GM12892 (cell line): ENCODE measurements around the gene ARID3B.
A peak's percentile ranks its signal among the peaks of the same experiment; 100 is the strongest.
"Not testable (repeated sequence)": the region's sequence is repeated elsewhere in the genome, so short reads cannot be mapped to it uniquely, and the experiment has no call there.

Source experiments
- DNase-seq: peaks from one replicate; pipeline ENCODE4 v3.0.0; 2011; ENCODE audit not compliant: insufficient read length
- FAIRE-seq: peaks from 2 replicates; lab custom pipeline; 2011; peaks lifted over from hg19 to GRCh38; lab: Jason Lieb, UNC
- POLR2A ChIP-seq: IDR thresholded peaks from 2 replicates; pipeline ENCODE4 v1.6.1; 2011; ENCODE audit warnings: low read depth, low read length, control low read depth
- POLR2AphosphoS5 ChIP-seq: IDR thresholded peaks from 2 replicates; pipeline ENCODE4 v1.6.1; 2011; ENCODE audit warnings: low read depth, low read length, control low read depth
- TAF1 ChIP-seq: IDR thresholded peaks from 2 replicates; pipeline ENCODE4 v1.6.1; 2011; ENCODE audit warnings: low read depth, mild to moderate bottlenecking, control low read depth, low read length, borderline replicate concordance

Gene ARID3B

DNA sequence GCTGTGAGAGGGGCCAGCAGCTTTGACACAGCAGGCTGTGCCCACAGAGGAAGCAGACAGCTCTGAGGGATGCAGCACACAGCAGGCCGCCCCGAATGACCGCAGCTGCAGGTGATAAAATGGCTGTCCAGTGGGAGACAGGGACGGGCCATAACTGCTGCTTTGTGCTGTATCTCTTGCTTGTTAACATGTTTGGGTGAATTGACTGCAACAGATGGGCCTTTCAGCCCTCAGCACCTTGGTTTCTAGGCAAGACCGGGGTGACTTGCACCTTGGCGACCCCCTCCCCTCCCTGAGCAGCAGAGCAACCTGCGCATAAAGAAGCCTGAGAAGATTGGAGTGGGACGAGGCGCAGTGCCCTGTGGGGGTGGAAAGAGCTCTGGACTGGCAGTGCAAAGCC lies 38.0 kb downstream of the ARID3B start:
- FAIRE-seq (no peak), DNase-seq (no peak)
- no peak for TF ChIP-seq POLR2AphosphoS5
- no peak for TF ChIP-seq POLR2A
- TF ChIP-seq TAF1, result no peak

DNA sequence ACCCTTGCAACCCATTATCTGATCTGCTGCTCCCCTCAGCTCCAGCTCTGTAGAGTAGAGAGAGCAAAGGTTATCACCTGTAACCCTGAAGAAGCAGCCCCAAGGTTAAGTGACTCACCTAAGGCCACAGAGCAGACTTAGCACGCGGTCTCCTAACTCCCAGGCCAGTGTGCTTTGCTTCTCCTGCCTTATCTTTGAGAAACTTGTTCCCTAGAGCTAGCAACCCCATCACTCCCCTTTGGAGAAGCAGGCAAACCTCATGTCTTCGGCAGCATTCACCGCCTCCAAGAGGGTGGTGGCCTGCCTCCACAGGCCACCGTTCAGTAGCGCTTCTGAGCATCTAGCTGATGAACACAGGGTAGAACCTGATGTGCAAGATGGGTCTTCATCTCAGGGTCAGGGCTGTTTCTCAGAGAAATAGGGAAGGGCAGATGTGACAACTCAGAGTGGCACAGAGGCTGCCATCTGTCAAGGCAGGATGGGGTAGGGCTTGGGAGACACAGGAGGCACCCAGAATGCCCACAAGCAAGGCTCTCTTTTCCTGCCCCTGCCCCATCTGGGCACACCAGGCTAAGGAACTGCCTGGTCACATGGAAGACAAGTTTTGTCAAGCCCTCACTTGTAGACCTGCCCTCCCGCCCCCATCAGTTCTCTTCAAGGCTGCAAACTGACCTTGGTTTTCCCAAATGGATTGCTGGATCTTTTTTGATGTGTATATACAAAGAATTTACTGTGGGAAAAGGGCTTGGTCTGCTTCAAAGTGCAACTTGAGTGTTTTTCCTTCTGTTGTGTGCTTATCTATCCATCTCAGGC lies 39.7 kb downstream of the ARID3B start:
- TF ChIP-seq POLR2A (peak; percentile 21; the same call in 1 of the 2 replicates), TAF1 (no peak)
- no peak for DNase-seq
- no peak for FAIRE-seq

DNA sequence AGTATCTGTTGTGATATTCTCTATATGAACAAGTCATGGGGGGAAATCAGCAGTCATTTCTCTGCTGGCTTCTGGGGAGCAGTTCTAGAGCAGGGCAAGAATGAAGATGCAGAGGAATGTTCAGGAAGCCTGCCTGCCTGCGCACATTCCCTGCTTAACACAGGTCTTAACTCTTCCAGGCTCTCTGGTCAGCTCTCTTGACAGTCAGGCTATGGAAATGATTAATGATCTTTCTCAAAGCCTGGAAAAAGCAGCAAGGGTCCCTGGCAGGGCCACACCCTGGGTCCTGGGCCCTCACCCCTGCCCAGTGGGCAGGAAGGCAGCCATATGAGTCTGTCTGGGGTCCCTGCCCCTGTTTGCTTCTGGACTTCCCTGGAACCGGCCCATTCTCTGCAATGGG lies 43.2 kb downstream of the ARID3B start:
- no peak for TF ChIP-seq POLR2AphosphoS5
- DNase-seq, result no peak
- FAIRE-seq, result no peak

DNA sequence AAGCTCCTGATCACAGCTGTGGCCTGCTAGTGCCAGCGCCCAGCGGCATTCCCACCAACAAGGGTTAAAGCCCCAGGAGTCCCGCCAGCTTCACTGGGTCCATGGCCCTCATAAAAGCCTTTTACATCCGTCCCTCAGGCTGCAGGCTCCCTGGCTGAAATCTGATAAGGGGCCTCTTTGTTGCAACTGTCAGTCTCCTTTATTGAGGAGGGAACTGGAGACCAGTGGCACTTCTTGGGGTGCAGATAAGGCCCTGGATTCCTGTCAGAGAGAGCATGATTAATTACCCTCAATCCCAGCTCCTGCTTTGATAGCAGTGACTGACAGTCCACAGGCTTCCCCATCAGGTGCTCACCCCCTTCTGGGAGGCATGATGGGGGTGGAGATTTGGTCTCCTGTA lies 43.8 kb downstream of the ARID3B start:
- TF ChIP-seq TAF1 (no peak), POLR2AphosphoS5 (no peak), POLR2A (no peak)
- FAIRE-seq (no peak), DNase-seq (no peak)

DNA sequence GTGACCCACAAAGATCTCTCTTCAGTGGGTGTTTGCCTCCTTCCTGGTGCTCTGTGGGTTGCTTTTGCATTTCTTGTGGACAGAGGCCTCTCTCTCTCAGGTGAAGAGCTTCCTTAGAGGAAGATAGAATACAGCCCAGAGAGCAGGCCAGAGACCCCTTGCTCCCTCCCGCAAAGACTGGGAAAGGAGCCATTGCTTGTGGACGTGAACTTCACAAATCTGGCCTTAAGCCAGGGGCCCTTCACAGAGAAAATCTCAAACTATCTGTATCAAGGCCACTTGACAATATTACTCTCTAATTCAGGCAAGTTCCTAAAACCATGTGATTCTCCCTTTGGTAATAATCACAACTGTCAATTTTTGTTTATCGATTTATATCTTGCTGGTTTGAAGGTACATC lies 44.2 kb downstream of the ARID3B start:
- DNase-seq (no peak), FAIRE-seq (no peak)
- TF ChIP-seq POLR2A (no peak), POLR2AphosphoS5 (no peak), TAF1 (no peak)

DNA sequence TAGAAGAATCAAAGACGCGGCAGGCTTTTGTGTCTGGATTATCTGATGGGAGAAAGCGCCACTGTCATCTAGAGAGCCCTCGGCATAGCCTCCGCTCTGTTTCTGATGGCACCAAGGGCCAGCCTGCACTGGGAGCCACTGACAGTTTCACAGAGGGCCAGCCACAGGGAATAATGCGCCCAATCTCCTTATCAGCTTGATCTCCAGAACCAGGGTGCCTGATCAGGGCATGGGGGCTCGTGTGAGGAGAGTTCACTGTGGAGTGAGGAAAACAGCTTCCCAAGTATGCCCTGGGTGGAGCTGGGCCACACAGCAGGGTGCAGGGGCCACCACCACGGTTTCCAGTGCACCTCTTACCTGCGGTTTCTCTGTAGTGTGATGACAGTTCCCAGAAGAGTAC lies 44.8 kb downstream of the ARID3B start:
- no peak for FAIRE-seq

DNA sequence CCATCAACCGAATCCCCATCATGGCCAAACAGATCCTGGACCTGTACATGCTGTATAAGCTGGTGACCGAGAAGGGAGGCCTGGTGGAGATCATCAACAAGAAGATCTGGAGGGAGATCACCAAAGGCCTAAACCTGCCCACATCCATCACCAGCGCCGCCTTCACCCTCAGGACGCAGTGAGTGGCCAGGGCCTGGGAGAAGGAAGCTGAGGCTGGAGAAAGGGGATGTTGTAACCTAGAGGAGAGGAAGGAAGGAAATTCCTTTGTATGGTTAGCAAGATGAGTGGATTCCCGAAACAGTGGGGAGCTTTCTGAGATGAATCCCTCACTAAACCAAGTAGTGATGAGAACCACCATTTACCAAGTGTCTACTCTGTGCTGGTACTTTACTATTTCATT lies 48.8 kb downstream of the ARID3B start:
- FAIRE-seq, result no peak
- DNase-seq, result no peak
- TF ChIP-seq POLR2AphosphoS5 (no peak), POLR2A (no peak), TAF1 (no peak)

More for the DNA sequence above, 44.8 kb downstream of the ARID3B start:
- TF ChIP-seq TAF1 (no peak), POLR2AphosphoS5 (no peak), POLR2A (no peak)
- DNase-seq, result no peak

DNA sequence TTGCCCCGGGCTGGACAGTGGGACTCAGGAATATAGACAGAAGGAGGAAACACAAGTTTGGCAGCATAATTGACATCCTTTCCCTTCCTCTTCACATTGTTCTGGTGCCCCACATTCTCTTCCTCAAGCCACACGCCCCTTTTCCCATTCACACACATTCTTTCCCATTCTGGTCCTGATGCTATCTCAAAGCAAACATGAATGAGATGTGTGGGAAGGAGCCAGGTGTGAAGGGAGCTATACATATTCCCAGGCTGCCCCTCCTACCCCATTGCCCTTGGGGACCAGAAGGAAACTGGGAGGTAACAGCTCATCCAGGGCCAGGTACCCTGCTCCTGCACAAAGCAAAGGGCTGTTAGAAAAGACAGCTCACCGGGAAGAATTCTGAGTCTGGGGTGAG lies 51.2 kb downstream of the ARID3B start:
- no peak for DNase-seq
- no peak for TF ChIP-seq POLR2A
- TF ChIP-seq POLR2AphosphoS5, result no peak
- TF ChIP-seq TAF1, result no peak
- FAIRE-seq, result no peak

DNA sequence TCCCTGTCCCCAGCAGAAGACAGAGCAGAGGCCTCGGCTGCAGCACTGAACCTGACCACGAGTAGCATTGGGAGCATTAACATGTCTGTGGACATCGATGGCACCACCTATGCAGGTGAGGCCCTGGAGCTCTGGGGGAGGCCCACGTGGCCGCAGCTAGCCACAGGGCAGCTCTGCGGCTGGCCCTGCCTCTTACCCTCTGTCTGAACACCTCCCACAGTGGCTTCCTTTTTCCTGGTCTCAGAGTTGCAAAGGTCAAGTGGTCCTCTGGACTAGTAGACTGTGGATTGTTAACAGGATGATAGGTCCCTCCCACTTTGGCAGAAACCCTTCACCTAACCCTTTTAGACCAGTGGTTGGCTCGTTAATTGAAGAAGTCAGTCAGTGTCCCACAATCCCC lies 52.1 kb downstream of the ARID3B start:
- TF ChIP-seq POLR2AphosphoS5 (no peak; the same call in 1 of the 2 replicates), POLR2A (no peak), TAF1 (no peak)
- no peak for DNase-seq
- FAIRE-seq, result no peak

DNA sequence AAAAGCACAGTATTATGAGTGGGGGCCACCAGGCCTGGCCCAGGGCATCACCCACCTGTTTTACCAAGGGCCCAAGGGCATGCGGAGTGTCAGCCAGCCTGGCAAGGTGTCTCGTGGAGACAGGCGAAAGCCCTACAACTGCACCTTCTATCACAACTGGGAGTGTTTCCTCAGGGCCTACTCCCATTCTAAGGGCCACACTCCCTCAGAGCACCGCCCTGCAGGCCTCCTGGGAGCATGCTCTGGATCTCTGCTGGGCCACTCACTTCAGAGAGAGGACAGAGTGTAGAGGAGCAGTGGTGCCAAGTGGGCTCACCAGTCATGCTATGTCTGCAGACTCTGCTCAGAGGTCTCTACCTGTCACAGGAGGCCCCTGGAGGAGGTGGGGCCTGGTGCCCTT lies 53.4 kb downstream of the ARID3B start:
- TF ChIP-seq POLR2A (no peak), TAF1 (no peak), POLR2AphosphoS5 (no peak)
- DNase-seq (no peak), FAIRE-seq (no peak)

DNA sequence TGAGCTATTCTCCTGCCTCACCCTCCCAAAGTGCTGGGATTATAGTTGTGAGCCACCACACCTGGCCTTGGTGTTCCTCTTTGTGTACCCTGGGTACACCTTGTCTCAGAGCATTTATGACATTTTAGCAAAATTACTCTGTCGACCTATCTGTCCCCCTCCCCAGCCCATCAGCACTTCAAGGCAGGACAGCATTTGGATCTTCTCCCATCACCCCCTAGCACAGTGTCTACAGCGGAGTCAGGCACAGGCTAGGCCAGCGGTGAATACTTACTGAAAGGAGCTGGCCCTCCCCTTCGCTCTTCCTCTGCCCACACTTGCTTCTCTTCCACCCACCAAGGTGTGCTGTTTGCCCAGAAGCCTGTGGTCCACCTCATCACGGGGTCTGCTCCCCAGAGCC lies 54.3 kb downstream of the ARID3B start:
- no peak for FAIRE-seq
- TF ChIP-seq POLR2A (no peak), TAF1 (no peak), POLR2AphosphoS5 (no peak)
- DNase-seq, result no peak

DNA sequence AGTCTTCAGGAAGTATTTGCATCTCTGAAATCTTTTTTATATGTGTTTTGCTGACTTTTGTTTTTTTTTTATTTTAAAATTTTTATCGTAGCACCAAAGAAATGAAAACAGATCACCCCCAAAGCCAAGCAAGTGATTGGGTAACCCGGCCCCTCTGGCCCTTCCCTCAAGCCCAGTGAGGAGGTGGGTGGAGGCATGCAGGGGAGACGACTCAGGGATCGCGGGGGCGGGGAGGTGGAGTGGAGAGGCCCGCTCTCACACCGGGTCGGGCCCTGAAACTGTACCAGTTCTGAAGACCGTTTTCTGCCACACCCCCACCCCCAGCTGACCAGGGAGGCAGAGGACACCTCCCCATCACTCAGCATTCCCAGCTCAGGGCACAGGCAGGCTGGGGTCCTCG lies 55.7 kb downstream of the ARID3B start:
- FAIRE-seq, DNase-seq: not testable (repeated sequence)

DNA sequence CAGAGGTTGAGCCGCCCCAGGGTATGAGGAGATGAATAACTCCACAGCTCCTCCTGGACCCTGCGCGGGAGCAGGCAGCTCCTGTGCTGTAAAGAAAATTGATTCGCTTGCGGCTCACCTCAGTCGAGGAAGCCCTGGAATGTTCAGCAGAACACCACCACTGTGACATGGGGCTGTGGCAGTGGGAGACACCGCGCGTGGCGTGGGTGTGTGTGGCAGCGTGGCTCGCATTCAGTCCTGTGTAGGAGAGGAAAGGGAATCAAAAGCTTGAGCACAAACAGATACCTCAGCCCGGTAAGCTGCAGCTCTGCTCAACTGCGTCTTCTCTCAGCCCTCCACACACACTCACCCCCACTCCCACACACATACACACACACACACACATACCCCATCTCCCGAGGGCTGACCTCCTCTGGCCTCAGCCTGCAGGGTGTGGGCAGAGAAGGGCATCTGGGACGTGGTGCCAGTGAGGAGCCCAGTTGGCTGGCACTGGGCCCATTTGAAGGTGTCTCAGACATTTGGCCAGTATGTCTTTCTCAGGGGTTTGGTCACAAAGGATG lies 56.2 kb downstream of the ARID3B start:
- DNase-seq, FAIRE-seq: not testable (repeated sequence)
